ENCODE results near the gene ADCY4. TPM values are rescaled to one million over a fixed set of nuclear protein-coding genes. Genes with fewer than 3 reads are reported as not detected.

ADCY4 gene
- total and polyA plus RNA-seq, 2 of the 8 experiments (the other 6 are each of a cell fraction or from before 2014, with no cell fraction given) = 0.27 to 0.35 TPM

DNA sequence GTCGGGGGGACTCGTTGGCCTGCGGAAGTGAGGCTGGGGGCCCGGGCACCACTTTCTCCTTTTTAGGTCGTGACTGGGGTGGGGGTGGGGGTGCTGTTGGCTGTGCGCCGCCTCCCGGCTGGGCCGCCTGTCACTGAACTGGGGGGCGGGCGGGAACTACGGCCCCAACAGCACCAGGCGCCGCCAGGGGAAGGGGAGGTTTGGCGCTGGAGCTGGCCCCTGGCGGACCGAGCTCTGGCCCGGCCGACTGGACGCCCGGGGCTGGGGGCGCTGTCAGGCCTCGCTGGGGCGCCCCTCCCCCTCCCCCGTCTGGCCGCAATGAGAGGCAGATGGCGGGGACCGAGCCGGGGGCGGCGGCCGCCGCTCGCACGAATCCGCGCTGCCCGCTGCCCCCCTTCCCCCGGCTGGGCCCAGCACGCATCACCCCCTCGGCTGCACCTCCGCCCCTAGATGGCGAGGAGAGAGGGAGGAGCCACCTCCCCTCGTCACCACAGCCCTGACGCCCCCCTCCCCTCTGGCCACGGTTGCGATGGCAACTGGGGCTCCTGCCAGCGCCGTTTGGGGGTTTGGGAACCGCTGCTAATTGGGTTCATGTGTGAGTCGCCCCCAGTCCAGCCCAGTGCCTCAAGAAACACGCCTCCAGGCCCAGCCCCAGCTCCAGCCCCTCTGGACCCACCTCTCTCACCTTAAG is 33.8 kb upstream of the ADCY4 start (continued):
- TF ChIP-seq, protein P1, sequence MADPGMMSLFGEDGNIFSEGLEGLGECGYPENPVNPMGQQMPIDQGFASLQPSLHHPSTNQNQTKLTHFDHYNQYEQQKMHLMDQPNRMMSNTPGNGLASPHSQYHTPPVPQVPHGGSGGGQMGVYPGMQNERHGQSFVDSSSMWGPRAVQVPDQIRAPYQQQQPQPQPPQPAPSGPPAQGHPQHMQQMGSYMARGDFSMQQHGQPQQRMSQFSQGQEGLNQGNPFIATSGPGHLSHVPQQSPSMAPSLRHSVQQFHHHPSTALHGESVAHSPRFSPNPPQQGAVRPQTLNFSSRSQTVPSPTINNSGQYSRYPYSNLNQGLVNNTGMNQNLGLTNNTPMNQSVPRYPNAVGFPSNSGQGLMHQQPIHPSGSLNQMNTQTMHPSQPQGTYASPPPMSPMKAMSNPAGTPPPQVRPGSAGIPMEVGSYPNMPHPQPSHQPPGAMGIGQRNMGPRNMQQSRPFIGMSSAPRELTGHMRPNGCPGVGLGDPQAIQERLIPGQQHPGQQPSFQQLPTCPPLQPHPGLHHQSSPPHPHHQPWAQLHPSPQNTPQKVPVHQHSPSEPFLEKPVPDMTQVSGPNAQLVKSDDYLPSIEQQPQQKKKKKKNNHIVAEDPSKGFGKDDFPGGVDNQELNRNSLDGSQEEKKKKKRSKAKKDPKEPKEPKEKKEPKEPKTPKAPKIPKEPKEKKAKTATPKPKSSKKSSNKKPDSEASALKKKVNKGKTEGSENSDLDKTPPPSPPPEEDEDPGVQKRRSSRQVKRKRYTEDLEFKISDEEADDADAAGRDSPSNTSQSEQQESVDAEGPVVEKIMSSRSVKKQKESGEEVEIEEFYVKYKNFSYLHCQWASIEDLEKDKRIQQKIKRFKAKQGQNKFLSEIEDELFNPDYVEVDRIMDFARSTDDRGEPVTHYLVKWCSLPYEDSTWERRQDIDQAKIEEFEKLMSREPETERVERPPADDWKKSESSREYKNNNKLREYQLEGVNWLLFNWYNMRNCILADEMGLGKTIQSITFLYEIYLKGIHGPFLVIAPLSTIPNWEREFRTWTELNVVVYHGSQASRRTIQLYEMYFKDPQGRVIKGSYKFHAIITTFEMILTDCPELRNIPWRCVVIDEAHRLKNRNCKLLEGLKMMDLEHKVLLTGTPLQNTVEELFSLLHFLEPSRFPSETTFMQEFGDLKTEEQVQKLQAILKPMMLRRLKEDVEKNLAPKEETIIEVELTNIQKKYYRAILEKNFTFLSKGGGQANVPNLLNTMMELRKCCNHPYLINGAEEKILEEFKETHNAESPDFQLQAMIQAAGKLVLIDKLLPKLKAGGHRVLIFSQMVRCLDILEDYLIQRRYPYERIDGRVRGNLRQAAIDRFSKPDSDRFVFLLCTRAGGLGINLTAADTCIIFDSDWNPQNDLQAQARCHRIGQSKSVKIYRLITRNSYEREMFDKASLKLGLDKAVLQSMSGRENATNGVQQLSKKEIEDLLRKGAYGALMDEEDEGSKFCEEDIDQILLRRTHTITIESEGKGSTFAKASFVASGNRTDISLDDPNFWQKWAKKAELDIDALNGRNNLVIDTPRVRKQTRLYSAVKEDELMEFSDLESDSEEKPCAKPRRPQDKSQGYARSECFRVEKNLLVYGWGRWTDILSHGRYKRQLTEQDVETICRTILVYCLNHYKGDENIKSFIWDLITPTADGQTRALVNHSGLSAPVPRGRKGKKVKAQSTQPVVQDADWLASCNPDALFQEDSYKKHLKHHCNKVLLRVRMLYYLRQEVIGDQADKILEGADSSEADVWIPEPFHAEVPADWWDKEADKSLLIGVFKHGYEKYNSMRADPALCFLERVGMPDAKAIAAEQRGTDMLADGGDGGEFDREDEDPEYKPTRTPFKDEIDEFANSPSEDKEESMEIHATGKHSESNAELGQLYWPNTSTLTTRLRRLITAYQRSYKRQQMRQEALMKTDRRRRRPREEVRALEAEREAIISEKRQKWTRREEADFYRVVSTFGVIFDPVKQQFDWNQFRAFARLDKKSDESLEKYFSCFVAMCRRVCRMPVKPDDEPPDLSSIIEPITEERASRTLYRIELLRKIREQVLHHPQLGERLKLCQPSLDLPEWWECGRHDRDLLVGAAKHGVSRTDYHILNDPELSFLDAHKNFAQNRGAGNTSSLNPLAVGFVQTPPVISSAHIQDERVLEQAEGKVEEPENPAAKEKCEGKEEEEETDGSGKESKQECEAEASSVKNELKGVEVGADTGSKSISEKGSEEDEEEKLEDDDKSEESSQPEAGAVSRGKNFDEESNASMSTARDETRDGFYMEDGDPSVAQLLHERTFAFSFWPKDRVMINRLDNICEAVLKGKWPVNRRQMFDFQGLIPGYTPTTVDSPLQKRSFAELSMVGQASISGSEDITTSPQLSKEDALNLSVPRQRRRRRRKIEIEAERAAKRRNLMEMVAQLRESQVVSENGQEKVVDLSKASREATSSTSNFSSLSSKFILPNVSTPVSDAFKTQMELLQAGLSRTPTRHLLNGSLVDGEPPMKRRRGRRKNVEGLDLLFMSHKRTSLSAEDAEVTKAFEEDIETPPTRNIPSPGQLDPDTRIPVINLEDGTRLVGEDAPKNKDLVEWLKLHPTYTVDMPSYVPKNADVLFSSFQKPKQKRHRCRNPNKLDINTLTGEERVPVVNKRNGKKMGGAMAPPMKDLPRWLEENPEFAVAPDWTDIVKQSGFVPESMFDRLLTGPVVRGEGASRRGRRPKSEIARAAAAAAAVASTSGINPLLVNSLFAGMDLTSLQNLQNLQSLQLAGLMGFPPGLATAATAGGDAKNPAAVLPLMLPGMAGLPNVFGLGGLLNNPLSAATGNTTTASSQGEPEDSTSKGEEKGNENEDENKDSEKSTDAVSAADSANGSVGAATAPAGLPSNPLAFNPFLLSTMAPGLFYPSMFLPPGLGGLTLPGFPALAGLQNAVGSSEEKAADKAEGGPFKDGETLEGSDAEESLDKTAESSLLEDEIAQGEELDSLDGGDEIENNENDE (IDR thresholded peaks at IDR 0.05; ENCODE audit: insufficient replicate concordance, low read length) = no peak
- TF ChIP-seq, protein P2, sequence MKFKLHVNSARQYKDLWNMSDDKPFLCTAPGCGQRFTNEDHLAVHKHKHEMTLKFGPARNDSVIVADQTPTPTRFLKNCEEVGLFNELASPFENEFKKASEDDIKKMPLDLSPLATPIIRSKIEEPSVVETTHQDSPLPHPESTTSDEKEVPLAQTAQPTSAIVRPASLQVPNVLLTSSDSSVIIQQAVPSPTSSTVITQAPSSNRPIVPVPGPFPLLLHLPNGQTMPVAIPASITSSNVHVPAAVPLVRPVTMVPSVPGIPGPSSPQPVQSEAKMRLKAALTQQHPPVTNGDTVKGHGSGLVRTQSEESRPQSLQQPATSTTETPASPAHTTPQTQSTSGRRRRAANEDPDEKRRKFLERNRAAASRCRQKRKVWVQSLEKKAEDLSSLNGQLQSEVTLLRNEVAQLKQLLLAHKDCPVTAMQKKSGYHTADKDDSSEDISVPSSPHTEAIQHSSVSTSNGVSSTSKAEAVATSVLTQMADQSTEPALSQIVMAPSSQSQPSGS (IDR thresholded peaks at IDR 0.05; ENCODE audit: low read length) = no peak
- peak; percentile 74 for TF ChIP-seq CREB1 (IDR thresholded peaks at IDR 0.05)
- TF ChIP-seq TCF12 (IDR thresholded peaks at IDR 0.05; ENCODE audit: low read depth, low read length) = no peak
- no peak for TF ChIP-seq RBBP5 (IDR thresholded peaks at IDR 0.05; ENCODE audit: borderline replicate concordance, low read depth, low read length)
- TF ChIP-seq SP1 (IDR thresholded peaks at IDR 0.05; ENCODE audit: low read depth, low read length) = 0 out of 2 replicates have a peak, but pooled peaks have one; percentile 10
- TF ChIP-seq ASH2L (IDR thresholded peaks at IDR 0.05; ENCODE audit: low read length) = peak; percentile 55
- TF ChIP-seq KDM1A (IDR thresholded peaks at IDR 0.05; ENCODE audit: borderline replicate concordance, low read length) = peak; percentile 60; the same call in 1 of the 2 replicates
